ENCODE measurements around the gene SGCE. TPM values are rescaled to one million over a fixed set of nuclear protein-coding genes. Genes with fewer than 3 reads are reported as not detected.
A peak's percentile ranks its signal among the peaks of the same experiment; 100 is the strongest.

Gene SGCE
- total RNA-seq, 1 donor from 2014 or later = 84.0 TPM

GRCh38 chr7:94654783-94655125 lies 1.2 kb downstream of the SGCE start:
- H3K4me1 ChIP-seq = peaks cover 18% of the 10 kb centered on the region
- H3K9me3 ChIP-seq = no peaks in the 10 kb centered on the region
- peak overlapping the region; percentile 60 to 61 for H3K4me3 ChIP-seq
- no peaks in the 10 kb centered on the region for H3K27me3 ChIP-seq
- intact Hi-C loops (cut with DNase I) = no loop called here
- no peak for DNase-seq (ENCODE audit: extremely low spot score in 2 of 2)
- H3K27ac ChIP-seq = peak overlapping the region; percentile 88
- TF ChIP-seq CTCF (IDR thresholded peaks at IDR 0.05) (no peak), POLR2AphosphoS5 (IDR thresholded peaks at IDR 0.05; ENCODE audit: insufficient read depth in 1 of 2, low read depth in 1 of 2) (no peak), POLR2A (IDR thresholded peaks at IDR 0.05) (no peak)
- H3K36me3 ChIP-seq = no peaks in the 10 kb centered on the region

- H3K9me3 ChIP-seq = no peaks in the 10 kb centered on the region
- H3K4me1 ChIP-seq = peaks cover 14% of the 10 kb centered on the region
- no peak for TF ChIP-seq CTCF (IDR thresholded peaks at IDR 0.05)
- no peak for TF ChIP-seq POLR2AphosphoS5 (IDR thresholded peaks at IDR 0.05; ENCODE audit: insufficient read depth in 1 of 2, low read depth in 1 of 2)
- no peak for DNase-seq (ENCODE audit: extremely low spot score in 2 of 2)
- no peaks in the 10 kb centered on the region for H3K27me3 ChIP-seq
- H3K36me3 ChIP-seq = no peaks in the 10 kb centered on the region
- intact Hi-C loops (cut with DNase I) = no loop called here
- no peak overlapping the region for H3K27ac ChIP-seq
- no peak overlapping the region for H3K4me3 ChIP-seq
Observed at GRCh38 chr7:94650147-94651051, 5.5 kb downstream of the SGCE start.

- TF ChIP-seq POLR2A (IDR thresholded peaks at IDR 0.05) (no peak), POLR2AphosphoS5 (IDR thresholded peaks at IDR 0.05; ENCODE audit: insufficient read depth in 1 of 2, low read depth in 1 of 2) (no peak), CTCF (IDR thresholded peaks at IDR 0.05) (no peak)
- Histone ChIP-seq H3K4me1 (peaks cover 4% of the 10 kb centered on the region), H3K27me3 (no peaks in the 10 kb centered on the region), H3K4me3 (no peak overlapping the region), H3K9me3 (no peaks in the 10 kb centered on the region), H3K27ac (no peak overlapping the region), H3K36me3 (no peaks in the 10 kb centered on the region)
- intact Hi-C loops (cut with DNase I) = no loop called here
- no peak for DNase-seq (ENCODE audit: extremely low spot score in 2 of 2)
Observed at GRCh38 chr7:94649450-94649849, 6.5 kb downstream of the SGCE start.

GRCh38 chr7:94648731-94649130 lies 7.2 kb downstream of the SGCE start:
- Histone ChIP-seq H3K27ac (no peak overlapping the region), H3K36me3 (no peaks in the 10 kb centered on the region), H3K4me1 (no peaks in the 10 kb centered on the region), H3K4me3 (no peak overlapping the region), H3K9me3 (no peaks in the 10 kb centered on the region), H3K27me3 (no peaks in the 10 kb centered on the region)
- TF ChIP-seq CTCF (IDR thresholded peaks at IDR 0.05) (no peak), POLR2AphosphoS5 (IDR thresholded peaks at IDR 0.05; ENCODE audit: insufficient read depth in 1 of 2, low read depth in 1 of 2) (no peak), POLR2A (IDR thresholded peaks at IDR 0.05) (no peak)
- intact Hi-C loops (cut with DNase I) = no loop called here
- DNase-seq (ENCODE audit: extremely low spot score in 2 of 2) = no peak

- no peak for DNase-seq (ENCODE audit: extremely low spot score in 2 of 2)
- no peaks in the 10 kb centered on the region for H3K9me3 ChIP-seq
- intact Hi-C loops (cut with DNase I) = no loop called here
- H3K4me3 ChIP-seq = no peak overlapping the region
- H3K36me3 ChIP-seq = no peaks in the 10 kb centered on the region
- TF ChIP-seq POLR2A (IDR thresholded peaks at IDR 0.05) (no peak), CTCF (IDR thresholded peaks at IDR 0.05) (no peak), POLR2AphosphoS5 (IDR thresholded peaks at IDR 0.05; ENCODE audit: insufficient read depth in 1 of 2, low read depth in 1 of 2) (no peak)
- no peaks in the 10 kb centered on the region for H3K27me3 ChIP-seq
- H3K27ac ChIP-seq = no peak overlapping the region
- no peaks in the 10 kb centered on the region for H3K4me1 ChIP-seq
Observed at GRCh38 chr7:94647295-94647694, 8.6 kb downstream of the SGCE start.

Data from vagina (tissue), 2 donors.